Activated T-helper 2 cell treated with anti-CD3 and anti-CD28 coated beads, Interferon-gamma antibody, Interleukin-2, Interleukin-4, amounts not matched to agents 10 μg/mL and 5 μg/mL and 100 μg/mL, durations not matched to agents 14 hours and 24 hours and 36 hours (primary cell): ENCODE data around the gene RFX7. TPM values are rescaled to one million over a fixed set of nuclear protein-coding genes. Genes with fewer than 3 reads are reported as not detected.

ENCODE experiments used
- DNase-seq: peaks from one replicate; pipeline ENCODE4 v3.0.0; 2021; ENCODE audit warnings: low spot score
- H3K27ac Mint-ChIP-seq: one replicate; pipeline ENCODE4 v1.8.0; 2021; ENCODE audit warnings: mixed read lengths
- H3K27me3 Mint-ChIP-seq: one replicate; pipeline ENCODE4 v1.8.0; 2021; ENCODE audit warnings: low read depth, mixed read lengths
- H3K36me3 Mint-ChIP-seq: one replicate; pipeline ENCODE4 v1.8.0; 2021; ENCODE audit warnings: low read depth, mixed read lengths
- H3K4me1 Mint-ChIP-seq: one replicate; pipeline ENCODE4 v1.8.0; 2021; ENCODE audit warnings: low read depth, mixed read lengths
- H3K4me3 Mint-ChIP-seq: one replicate; pipeline ENCODE4 v1.8.0; 2021; ENCODE audit warnings: low read depth, mild to moderate bottlenecking, moderate library complexity, mixed read lengths
- H3K9me3 Mint-ChIP-seq: one replicate; pipeline ENCODE4 v1.8.0; 2021; ENCODE audit warnings: mixed read lengths
- intact Hi-C: fragments of 100-400 bp; cut with micrococcal nuclease; formaldehyde crosslinking; loops from one replicate; pipeline ENCODE4 v1.15.1; 2023
- total RNA-seq: library from RNA; stranded (reverse); gene quantifications from 2 replicates; pipeline ENCODE4 v1.2.3, GENCODE V29; 2022

The RFX7 gene
- total RNA-seq, 1 donor from 2014 or later = 36.6 TPM

DNA sequence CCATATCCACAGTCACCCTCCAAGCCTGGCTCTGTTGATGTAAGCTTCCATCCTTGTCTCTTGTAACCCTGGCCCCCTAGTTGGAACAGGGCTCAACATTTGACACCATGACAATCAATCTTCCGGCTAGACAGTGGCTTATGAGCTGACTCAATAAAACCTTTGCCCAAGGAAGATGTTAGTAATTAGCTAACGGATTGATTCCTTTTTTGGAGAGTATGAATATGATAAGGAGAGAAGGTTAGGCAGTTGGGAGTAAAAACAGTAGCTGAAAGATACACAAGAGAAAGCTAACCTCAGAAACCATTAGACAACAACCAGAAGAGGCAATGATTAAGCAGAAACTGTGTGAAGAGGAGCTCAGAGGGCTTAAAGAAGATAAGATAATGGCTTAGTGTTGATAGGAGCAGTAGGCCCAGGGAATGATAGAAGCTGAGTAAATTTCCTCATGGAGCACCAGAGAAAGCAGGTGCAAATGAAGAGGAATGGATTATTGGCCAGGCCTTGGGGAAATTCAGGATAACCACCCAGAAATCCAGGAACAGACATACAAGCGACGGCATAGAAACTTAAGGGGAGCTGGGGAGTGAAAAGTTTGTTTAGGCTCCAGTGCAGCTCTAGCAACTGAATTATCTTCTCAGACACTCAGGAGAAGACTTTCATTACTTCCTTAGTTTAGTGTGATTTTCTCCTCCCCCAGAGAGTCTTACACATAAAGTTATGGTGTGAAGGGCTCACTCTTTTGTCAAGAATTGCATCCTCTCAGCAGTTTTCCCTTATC, 7.8 kb upstream of the RFX7 start:
- H3K4me3 Mint-ChIP-seq = no peak overlapping the region
- peaks cover 7% of the 10 kb centered on the region for H3K4me1 Mint-ChIP-seq
- no peak for DNase-seq
- peaks cover 27% of the 10 kb centered on the region for H3K27me3 Mint-ChIP-seq
- intact Hi-C loops = no loop called here
- H3K27ac Mint-ChIP-seq = no peak overlapping the region
- H3K9me3 Mint-ChIP-seq = no peaks in the 10 kb centered on the region
- H3K36me3 Mint-ChIP-seq = no peaks in the 10 kb centered on the region

DNA sequence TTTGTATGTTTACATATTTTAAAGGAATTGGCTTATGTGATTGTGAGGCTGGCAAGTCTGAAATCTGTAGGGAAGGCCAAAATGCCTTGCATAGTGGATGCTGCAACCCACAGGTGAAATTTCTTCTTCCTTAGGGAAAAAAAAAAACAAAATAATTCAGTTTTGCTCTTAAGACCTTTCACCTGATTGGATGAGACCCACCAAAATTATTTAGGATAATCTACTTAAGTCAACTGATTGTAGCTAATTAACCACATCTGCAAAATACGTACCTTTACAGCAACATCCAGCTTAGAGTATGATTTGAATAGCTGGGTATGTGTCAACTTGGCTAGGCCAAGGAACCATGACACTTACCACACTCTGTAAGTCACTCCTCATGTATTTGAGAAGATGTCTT, 6.9 kb upstream of the RFX7 start:
- Mint-ChIP-seq H3K4me3 (no peak overlapping the region), H3K9me3 (no peaks in the 10 kb centered on the region), H3K27ac (no peak overlapping the region), H3K4me1 (peaks cover 14% of the 10 kb centered on the region), H3K27me3 (peaks cover 21% of the 10 kb centered on the region), H3K36me3 (no peaks in the 10 kb centered on the region)
- DNase-seq = no peak
- intact Hi-C loops = no loop called here

DNA sequence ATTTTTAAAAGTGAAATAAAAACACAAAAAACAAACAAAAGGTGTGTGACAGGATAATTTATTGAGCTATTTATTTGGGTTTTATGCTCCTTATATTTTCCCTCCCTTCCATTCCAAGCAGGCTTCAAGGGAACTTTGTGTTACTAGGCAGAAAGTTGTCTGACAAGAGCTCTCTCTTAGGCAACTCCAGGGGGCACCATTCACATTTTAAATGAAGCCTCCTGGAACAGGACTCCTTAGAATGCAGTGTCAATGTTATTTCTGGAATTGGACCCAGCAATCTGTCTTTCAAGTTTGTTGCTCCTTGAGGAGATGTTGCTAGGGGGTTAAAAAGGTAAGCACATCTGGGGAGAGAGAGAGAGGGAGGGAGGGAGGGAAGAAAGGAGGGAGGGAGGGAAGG, 5.4 kb upstream of the RFX7 start:
- H3K4me3 Mint-ChIP-seq = no peak overlapping the region
- H3K27me3 Mint-ChIP-seq = peaks cover 11% of the 10 kb centered on the region
- H3K36me3 Mint-ChIP-seq = no peaks in the 10 kb centered on the region
- H3K4me1 Mint-ChIP-seq = peaks cover 26% of the 10 kb centered on the region
- H3K27ac Mint-ChIP-seq = no peak overlapping the region
- DNase-seq = no peak
- H3K9me3 Mint-ChIP-seq = no peaks in the 10 kb centered on the region
- intact Hi-C loops = loop anchor here (10.0 kb wide), 3 partner anchors 164 to 844 kb away; partner anchors contain the start of genes CCPG1 and PIERCE2

DNA sequence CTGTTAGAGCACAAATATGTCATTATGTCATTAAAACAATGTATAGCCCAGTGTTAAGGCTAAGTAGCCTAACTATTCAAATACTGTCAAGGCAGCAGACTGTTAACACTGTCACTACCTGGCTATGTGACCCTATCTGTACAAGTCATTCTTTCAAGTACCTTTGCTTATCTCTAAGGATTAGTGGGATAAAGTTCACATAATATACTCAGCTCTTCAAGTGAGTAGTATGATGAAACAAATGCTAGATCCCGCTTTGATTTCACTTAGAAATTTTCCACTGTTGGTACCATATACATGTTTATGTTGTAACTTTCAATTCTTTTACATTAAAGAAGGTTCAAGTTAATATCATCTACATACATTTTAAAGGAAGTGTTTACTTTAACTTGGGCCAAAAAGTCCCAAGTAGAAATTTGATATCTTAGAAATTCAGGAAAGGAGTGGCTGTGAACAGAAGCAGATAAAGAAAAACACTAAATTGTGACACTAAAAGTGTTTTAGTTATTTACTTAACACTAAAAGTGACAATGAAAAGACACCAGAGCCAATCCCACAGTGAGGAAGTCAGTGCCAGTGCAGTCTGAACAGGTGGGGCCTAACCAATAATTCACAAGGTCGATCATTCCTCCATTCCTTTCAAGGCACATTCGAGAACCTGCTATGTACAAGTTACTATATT, 4.8 kb upstream of the RFX7 start:
- intact Hi-C loops = loop anchor here (10.0 kb wide), 3 partner anchors 164 to 844 kb away; partner anchors contain the start of genes CCPG1 and PIERCE2
- H3K4me3 Mint-ChIP-seq = no peak overlapping the region

DNA sequence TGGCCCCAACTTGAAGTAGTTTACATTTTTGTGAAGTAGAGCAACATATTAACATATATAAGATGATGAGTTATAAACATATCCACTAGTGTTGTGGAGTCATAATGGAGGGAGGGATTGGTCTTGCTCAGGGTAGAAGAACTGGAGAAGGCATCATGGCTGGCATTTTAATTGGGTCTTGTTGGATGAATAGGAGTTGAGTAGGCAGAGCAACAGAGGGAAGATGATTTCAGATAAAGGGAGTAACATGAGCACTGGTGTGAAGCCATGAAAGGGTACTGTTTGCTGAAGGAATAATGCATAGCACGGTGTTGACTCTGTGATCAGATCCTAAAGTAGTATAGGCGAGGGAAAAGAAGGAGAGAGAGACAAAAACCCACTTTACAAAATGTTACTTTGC, 3.6 kb upstream of the RFX7 start:
- no peak for DNase-seq
- H3K9me3 Mint-ChIP-seq = no peaks in the 10 kb centered on the region
- H3K27me3 Mint-ChIP-seq = peaks cover 1% of the 10 kb centered on the region
- no peak overlapping the region for H3K4me3 Mint-ChIP-seq
- intact Hi-C loops = loop anchor here (2.0 to 10.0 kb wide), 5 partner anchors 118 to 842 kb away; partner anchors contain the start of genes CCPG1, PIERCE2 and TEX9
- H3K36me3 Mint-ChIP-seq = peaks cover 3% of the 10 kb centered on the region
- no peak overlapping the region for H3K27ac Mint-ChIP-seq
- peaks cover 27% of the 10 kb centered on the region for H3K4me1 Mint-ChIP-seq

More for the DNA sequence above, 4.8 kb upstream of the RFX7 start:
- peaks cover 6% of the 10 kb centered on the region for H3K27me3 Mint-ChIP-seq
- H3K9me3 Mint-ChIP-seq = no peaks in the 10 kb centered on the region
- peaks cover 27% of the 10 kb centered on the region for H3K4me1 Mint-ChIP-seq
- H3K27ac Mint-ChIP-seq = no peak overlapping the region
- H3K36me3 Mint-ChIP-seq = no peaks in the 10 kb centered on the region
- no peak for DNase-seq

DNA sequence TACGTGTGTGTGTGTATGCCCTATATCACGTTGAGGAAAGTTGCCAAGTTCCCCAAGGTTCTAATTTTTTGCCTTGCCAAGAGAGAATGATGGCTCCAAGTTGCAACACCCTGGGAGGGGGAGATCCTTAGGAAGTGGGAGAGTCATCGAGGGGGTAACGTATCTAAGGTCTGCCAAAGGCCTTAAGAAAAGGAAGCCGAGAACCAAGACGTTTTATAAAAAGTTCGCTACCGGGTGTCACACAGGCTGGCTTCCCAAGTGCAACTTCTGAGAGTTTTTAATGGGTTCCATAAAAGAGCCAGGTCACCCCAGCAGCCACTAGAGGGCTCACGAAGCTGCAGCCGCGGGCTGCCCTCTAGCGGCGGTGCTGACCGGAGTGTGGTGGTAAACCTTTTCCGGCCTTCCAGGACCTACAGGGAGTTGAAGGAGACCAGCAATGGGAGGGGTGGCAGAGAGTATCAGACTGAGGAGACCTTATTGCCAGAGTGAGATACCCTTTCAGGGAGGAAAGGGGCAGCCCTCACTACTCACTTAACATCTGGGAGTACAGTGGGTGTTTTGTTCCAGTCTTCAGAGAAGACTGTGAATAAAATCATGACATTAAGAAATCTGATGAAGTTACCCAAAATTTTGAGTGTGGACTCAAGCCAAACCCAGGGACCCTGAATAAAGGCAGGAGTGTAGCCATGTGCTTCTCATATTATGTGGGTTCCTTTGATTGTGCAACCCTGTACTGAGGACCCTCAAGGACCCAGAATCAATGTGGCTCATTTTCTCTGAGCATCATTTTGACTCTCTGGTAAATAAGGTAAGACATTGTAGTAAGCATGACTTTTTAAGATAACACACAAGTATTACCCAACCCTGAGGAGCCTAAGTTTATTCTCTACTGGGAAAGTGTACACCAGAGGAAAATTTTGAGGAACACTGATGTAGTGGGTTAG, 2.5 kb upstream of the RFX7 start:
- intact Hi-C loops = loop anchor here (2.0 to 10.0 kb wide), 6 partner anchors 119 to 841 kb away; partner anchors contain the start of genes CCPG1, PIERCE2 and TEX9
- DNase-seq = peak; percentile 82
- peaks cover 1% of the 10 kb centered on the region for H3K27me3 Mint-ChIP-seq
- peak overlapping the region; percentile 98 for H3K27ac Mint-ChIP-seq
- no peaks in the 10 kb centered on the region for H3K9me3 Mint-ChIP-seq
- H3K36me3 Mint-ChIP-seq = peaks cover 7% of the 10 kb centered on the region
- peak overlapping the region; percentile 89 for H3K4me3 Mint-ChIP-seq
- H3K4me1 Mint-ChIP-seq = peaks cover 31% of the 10 kb centered on the region

DNA sequence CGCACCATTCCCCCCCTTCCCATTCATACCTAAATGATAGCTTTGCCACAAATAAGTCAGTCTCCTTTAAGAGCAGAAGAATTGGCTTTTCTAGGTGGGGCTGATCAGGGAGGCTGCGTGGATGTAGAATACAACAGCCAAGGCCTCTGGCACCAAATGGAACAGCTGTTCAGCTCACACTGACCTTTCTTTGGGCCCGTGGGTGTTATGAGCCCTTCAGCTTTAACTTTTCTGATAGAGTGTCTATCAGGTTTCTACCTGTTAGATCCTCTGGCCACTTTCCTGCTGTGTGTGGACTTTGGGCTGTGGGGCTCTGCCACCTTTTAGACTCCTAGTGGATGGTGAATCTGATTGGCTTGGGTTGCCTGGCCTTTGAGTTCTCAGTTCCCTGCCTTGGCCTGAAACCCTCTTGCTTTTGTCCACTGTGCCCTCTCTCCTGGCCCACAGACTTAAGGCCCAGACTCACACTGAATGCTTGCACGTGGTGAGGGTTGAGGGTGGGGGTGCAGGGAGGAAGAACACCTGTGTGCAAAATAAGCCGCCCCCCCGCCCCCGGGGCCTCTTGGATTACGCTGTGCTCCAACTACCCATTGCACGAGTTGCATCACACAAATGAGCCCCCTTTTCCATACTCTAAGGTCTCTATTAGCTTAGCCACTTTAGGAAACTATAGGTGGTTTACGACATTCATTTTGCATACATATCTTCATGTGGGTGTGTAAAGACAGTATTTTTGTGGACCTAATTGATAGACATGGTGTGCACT, 1.3 kb upstream of the RFX7 start:
- peaks cover 1% of the 10 kb centered on the region for H3K27me3 Mint-ChIP-seq
- peak overlapping the region; percentile 98 for H3K27ac Mint-ChIP-seq
- peak; percentile 14 for DNase-seq
- no peaks in the 10 kb centered on the region for H3K9me3 Mint-ChIP-seq
- peaks cover 7% of the 10 kb centered on the region for H3K36me3 Mint-ChIP-seq
- peak overlapping the region; percentile 89 for H3K4me3 Mint-ChIP-seq
- intact Hi-C loops = loop anchor here (2.0 to 10.0 kb wide), 7 partner anchors 78 to 840 kb away; partner anchors contain the start of genes CCPG1, NEDD4 and PIERCE2
- peaks cover 33% of the 10 kb centered on the region for H3K4me1 Mint-ChIP-seq

DNA sequence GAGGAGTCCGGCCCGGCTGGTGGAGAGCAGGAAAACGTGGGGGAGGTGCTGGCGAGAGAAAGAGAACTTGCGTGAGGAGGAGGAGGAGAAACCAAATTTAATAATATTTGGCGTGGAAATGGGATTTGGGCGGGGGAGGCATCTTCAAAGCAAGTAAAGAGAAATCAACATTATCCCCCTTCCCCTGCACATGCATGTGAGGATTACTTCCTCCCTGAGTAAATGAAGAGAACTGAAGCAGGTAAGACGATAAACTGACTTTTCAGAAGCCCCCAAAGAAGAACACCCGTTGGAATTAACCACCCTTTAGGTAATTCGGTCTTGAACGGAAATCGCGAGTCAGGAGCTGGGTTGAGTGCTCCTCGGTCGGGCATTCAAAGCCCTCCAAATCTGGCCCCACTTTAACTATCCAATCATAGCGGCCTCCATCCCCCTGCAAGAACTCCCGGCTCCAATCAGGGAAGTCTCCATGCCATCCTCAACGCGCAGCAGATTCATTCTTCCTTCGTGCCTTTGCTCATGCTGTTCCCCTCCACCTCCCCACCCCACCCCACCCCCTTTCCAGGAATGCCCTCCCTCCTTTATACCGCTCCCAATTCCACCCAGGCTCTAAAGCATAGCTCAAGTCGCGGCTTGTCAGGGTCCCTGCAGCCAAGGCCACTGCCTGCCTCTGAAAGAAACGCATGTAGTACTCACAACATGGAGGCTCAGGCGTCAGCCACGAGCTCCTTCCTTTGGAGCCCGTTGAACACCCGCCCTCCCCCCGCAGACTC, 545 bp upstream of the RFX7 start:
- peaks cover 1% of the 10 kb centered on the region for H3K27me3 Mint-ChIP-seq
- H3K4me1 Mint-ChIP-seq = peaks cover 37% of the 10 kb centered on the region
- intact Hi-C loops = loop anchor here (2.0 to 10.0 kb wide), 7 partner anchors 77 to 839 kb away; partner anchors contain the start of genes CCPG1, NEDD4 and PIERCE2

DNA sequence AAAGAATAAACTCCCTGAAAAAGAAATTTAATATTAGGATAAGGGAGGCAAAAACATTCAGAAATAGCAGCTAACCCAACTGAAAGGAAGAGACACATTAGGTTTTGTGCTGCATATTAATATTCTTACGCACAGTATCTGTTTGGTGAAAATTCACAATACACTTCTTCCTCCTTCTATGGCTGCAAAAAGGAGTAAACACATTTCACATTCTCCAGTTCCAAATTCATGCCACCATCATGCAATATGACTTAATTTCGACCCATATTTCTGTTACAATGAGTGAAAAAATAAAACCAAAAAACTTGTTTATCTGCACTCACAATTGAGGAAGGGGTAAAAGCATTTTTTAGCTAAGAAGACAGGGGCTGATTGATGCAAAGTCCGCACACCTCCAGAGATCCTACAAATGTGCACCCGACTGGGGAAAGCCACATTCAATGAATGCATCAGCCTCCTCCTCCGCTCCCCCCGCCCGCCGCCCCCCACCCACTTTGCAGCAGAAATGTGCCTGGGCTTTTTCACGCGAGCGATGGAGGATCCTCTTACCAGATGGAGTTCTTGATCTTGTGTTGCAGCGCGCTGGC, 1.0 kb downstream of the RFX7 start:
- H3K4me3 Mint-ChIP-seq = peak overlapping the region; percentile 92
- H3K36me3 Mint-ChIP-seq = peaks cover 21% of the 10 kb centered on the region
- H3K9me3 Mint-ChIP-seq = no peaks in the 10 kb centered on the region
- intact Hi-C loops = loop anchor here (5.0 to 10.0 kb wide), 6 partner anchors 75 to 838 kb away; partner anchors contain the start of genes CCPG1, NEDD4 and PIERCE2
- DNase-seq = no peak
- no peaks in the 10 kb centered on the region for H3K27me3 Mint-ChIP-seq
- H3K27ac Mint-ChIP-seq = peak overlapping the region; percentile 85
- H3K4me1 Mint-ChIP-seq = peaks cover 40% of the 10 kb centered on the region

More for the DNA sequence above, 545 bp upstream of the RFX7 start:
- peak overlapping the region; percentile 98 for H3K27ac Mint-ChIP-seq
- H3K9me3 Mint-ChIP-seq = no peaks in the 10 kb centered on the region
- DNase-seq = peak; percentile 16
- peak overlapping the region; percentile 89 for H3K4me3 Mint-ChIP-seq
- H3K36me3 Mint-ChIP-seq = peaks cover 12% of the 10 kb centered on the region

DNA sequence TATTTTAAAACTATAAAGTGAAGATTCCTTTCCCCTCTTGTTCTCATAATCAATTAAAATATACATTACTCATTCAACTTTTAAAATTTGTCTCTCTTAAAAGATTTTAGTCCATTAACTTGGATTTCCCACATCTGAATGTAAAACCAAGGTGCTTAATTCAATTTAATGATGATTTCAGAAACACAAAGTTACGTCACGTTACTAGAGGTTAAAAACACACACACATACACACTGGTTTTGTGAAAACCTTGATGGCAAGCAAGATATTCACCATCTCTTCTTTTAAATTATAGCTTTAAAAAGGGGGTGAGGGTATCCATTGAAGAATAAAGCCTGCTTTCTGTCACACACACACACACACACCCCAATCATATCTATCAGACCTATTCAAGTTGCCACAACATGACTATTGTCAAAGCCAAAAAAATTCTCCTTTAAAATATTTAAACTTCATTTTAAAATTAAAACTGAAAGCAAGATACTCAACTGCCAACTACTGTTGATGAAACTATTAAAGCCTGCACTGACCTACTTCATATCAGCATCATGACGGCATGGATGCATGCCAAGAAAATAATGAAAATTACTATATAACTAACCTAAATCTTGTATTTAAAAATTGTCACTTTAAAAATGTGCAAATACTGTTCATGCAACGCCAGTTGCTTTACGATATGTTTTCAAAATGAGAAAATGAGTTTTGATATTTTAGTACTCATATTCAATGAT, 2.1 kb downstream of the RFX7 start:
- intact Hi-C loops = loop anchor here (2.0 to 10.0 kb wide), 7 partner anchors 35 to 837 kb away; partner anchors contain the start of genes CCPG1, NEDD4 and PIERCE2
- Mint-ChIP-seq H3K4me3 (peak overlapping the region; percentile 92), H3K27ac (peak overlapping the region; percentile 68), H3K27me3 (no peaks in the 10 kb centered on the region), H3K36me3 (peaks cover 31% of the 10 kb centered on the region), H3K9me3 (peaks cover 3% of the 10 kb centered on the region), H3K4me1 (peaks cover 41% of the 10 kb centered on the region)
- DNase-seq = no peak
